Parathyroid adenoma (tissue), 2 donors: ENCODE data around the gene ARHGAP15.

Source experiments
- H2AFZ ChIP-seq: fragments of 300-600 bp; sonication (generic); one replicate; pipeline ENCODE4 v1.7.0; 2017; ENCODE audit warnings: antibody characterized with exemption, mild to moderate bottlenecking
- H3K27ac ChIP-seq: fragments of 300-600 bp; sonication (generic); one replicate; pipeline ENCODE4 v1.7.0; 2017
- H3K27me3 ChIP-seq: fragments of 300-600 bp; sonication (generic); one replicate; pipeline ENCODE4 v1.7.0; 2017; ENCODE audit warnings: low read length; ENCODE audit not compliant: control insufficient read depth, insufficient read depth
- H3K36me3 ChIP-seq: fragments of 300-600 bp; sonication (generic); one replicate; pipeline ENCODE4 v1.7.0; 2017; ENCODE audit warnings: low read length; ENCODE audit not compliant: control insufficient read depth, insufficient read depth
- H3K4me1 ChIP-seq: fragments of 300-600 bp; sonication (generic); one replicate; pipeline ENCODE4 v1.7.0; 2017; ENCODE audit warnings: control low read depth
- H3K4me2 ChIP-seq: fragments of 300-600 bp; sonication (generic); one replicate; pipeline ENCODE4 v1.7.0; 2017; ENCODE audit warnings: low read length
- H3K4me3 ChIP-seq: fragments of 300-600 bp; sonication (generic); one replicate; pipeline ENCODE4 v1.7.0; 2017; ENCODE audit warnings: low read depth, low read length
- H3K79me2 ChIP-seq: fragments of 300-600 bp; sonication (generic); one replicate; pipeline ENCODE4 v1.7.0; 2017; ENCODE audit warnings: control low read depth
- H3K9ac ChIP-seq: fragments of 300-600 bp; sonication (generic); one replicate; pipeline ENCODE4 v1.7.0; 2017; ENCODE audit warnings: mild to moderate bottlenecking
- H3K9me3 ChIP-seq: fragments of 300-600 bp; sonication (generic); one replicate; pipeline ENCODE4 v1.7.0; 2017; ENCODE audit warnings: low read length; ENCODE audit not compliant: control insufficient read depth
- TF ChIP-seq, protein P1 (sequence below): fragments of 300-600 bp; sonication (generic); IDR thresholded peaks from one replicate; pipeline ENCODE4 v1.7.0; 2017; ENCODE audit warnings: antibody characterized with exemption, mild to moderate bottlenecking
- donor health status: primary hyperparathyroidism.

Gene ARHGAP15

DNA sequence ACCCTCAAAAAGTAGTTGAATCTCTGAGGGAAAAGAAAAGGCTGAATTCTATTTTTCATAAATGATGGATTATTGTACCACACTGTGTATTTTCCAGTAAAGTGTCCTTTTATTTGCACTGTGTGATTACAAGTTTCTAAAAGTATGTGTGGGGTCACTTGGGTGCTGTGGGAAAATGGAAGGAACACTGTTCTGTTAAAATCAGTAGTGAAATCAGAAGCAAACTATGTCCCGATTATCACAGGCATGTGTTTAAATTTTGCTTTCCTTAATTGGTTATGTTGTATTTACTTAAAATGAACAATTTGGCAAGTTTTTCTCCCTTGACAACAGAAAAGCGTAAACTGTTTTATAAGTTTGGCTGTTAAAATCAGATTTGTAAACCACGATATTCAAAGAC lies 353.1 kb downstream of the ARHGAP15 start:
- Histone ChIP-seq H3K79me2 (no peaks in the 10 kb centered on the region), H3K36me3 (no peaks in the 10 kb centered on the region), H3K27me3 (no peaks in the 10 kb centered on the region), H3K4me2 (no peak overlapping the region), H3K9ac (no peak overlapping the region), H3K27ac (peak overlapping the region; percentile 45), H3K4me3 (no peak overlapping the region), H3K9me3 (no peaks in the 10 kb centered on the region), H3K4me1 (no peaks in the 10 kb centered on the region), H2AFZ (no peak overlapping the region)
- TF ChIP-seq, protein P1, sequence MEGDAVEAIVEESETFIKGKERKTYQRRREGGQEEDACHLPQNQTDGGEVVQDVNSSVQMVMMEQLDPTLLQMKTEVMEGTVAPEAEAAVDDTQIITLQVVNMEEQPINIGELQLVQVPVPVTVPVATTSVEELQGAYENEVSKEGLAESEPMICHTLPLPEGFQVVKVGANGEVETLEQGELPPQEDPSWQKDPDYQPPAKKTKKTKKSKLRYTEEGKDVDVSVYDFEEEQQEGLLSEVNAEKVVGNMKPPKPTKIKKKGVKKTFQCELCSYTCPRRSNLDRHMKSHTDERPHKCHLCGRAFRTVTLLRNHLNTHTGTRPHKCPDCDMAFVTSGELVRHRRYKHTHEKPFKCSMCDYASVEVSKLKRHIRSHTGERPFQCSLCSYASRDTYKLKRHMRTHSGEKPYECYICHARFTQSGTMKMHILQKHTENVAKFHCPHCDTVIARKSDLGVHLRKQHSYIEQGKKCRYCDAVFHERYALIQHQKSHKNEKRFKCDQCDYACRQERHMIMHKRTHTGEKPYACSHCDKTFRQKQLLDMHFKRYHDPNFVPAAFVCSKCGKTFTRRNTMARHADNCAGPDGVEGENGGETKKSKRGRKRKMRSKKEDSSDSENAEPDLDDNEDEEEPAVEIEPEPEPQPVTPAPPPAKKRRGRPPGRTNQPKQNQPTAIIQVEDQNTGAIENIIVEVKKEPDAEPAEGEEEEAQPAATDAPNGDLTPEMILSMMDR: no peak

DNA sequence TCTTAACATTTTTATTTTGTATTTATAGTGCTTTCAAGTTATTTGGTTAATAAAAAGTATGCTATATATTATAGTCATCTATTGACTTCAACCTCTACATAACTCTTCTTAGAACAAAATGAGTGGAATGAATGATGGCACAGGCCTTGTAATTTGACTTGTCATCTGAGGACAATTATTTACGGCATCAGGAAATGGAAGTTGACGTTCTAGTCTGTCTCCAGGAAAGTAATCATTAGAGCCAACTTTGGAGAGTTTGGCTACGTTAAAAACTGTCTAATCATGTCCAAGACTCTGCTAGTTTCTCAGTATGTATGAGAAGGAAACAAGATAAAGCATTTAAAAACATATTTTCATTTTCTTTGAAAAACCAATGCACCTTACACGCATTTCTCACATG lies 353.6 kb downstream of the ARHGAP15 start:
- Histone ChIP-seq H3K4me1 (no peaks in the 10 kb centered on the region), H3K36me3 (no peaks in the 10 kb centered on the region), H3K79me2 (no peaks in the 10 kb centered on the region), H3K27me3 (no peaks in the 10 kb centered on the region), H3K4me3 (no peak overlapping the region), H2AFZ (no peak overlapping the region), H3K9me3 (no peaks in the 10 kb centered on the region), H3K4me2 (no peak overlapping the region), H3K27ac (peak overlapping the region; percentile 45), H3K9ac (no peak overlapping the region)
- TF ChIP-seq, protein P1: no peak

DNA sequence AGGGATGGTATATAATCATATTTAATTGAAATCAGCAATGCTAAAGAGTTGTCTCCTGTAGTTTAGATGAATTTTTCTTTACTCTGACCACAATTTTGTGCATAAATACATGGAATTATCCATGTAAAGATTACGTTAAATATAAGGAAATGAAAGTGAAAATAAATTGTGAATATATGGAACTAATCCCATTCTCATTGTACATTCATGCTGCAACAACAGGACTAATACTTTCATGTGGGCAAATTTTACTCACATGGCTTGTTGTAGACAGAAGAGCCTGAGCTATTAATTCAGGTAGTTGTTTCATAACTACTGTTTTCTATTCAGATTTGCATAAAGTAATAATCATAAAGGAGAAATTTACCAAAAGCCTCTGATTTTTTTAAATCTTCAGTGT lies 357.8 kb downstream of the ARHGAP15 start:
- TF ChIP-seq, protein P1: no peak

DNA sequence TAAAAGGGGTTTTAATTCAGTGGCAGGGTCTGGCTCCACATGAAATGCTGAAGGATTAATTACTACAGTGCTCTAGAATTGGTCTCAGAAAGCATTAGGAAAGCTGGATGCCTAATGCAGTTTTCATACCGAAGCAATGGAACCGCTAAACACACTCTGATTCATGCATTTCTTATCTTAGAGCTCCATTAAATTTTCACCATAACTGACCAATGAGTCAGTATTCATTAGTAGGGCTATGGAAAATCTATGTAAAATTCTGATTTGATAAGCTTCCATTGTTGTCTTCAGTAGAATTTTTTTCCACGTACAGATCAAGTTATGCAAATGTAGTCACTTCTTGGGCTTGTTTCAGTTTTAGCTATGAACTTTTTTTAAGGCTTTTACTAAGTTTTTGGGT lies 359.9 kb downstream of the ARHGAP15 start:
- Histone ChIP-seq H3K27me3 (no peaks in the 10 kb centered on the region), H3K9ac (no peak overlapping the region), H3K36me3 (no peaks in the 10 kb centered on the region), H2AFZ (no peak overlapping the region), H3K9me3 (no peaks in the 10 kb centered on the region), H3K79me2 (no peaks in the 10 kb centered on the region), H3K4me2 (no peak overlapping the region), H3K4me1 (no peaks in the 10 kb centered on the region), H3K27ac (no peak overlapping the region), H3K4me3 (no peak overlapping the region)
- TF ChIP-seq, protein P1: no peak

More for the DNA sequence above, 357.8 kb downstream of the ARHGAP15 start:
- no peak overlapping the region for H3K4me3 ChIP-seq
- no peak overlapping the region for H3K4me2 ChIP-seq
- H3K27me3 ChIP-seq: no peaks in the 10 kb centered on the region
- H3K9me3 ChIP-seq: no peaks in the 10 kb centered on the region
- no peak overlapping the region for H2AFZ ChIP-seq
- no peaks in the 10 kb centered on the region for H3K79me2 ChIP-seq
- no peak overlapping the region for H3K9ac ChIP-seq
- no peak overlapping the region for H3K27ac ChIP-seq
- H3K4me1 ChIP-seq: no peaks in the 10 kb centered on the region
- no peaks in the 10 kb centered on the region for H3K36me3 ChIP-seq

DNA sequence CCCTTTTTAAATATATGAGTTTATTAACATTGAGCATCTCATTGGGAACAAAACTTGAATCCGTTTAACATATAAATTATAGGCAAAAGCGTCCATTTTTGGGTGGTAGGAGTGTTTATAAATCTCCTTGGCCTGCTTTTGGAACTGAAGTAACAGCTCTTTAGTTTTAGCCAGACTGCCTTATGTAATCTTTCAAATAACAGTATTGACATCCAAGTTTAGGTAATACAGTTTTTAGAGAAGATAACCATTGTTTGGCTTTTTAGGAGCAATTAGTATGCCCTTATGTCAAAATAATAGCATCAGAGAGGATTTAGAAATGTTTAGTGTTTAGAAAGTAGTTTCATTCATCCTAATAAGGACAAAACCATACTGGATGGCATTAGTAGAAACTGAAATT lies 361.9 kb downstream of the ARHGAP15 start:
- H3K4me3 ChIP-seq: no peak overlapping the region
- no peaks in the 10 kb centered on the region for H3K79me2 ChIP-seq
- H3K9ac ChIP-seq: no peak overlapping the region
- H3K9me3 ChIP-seq: no peaks in the 10 kb centered on the region
- no peak overlapping the region for H2AFZ ChIP-seq
- H3K4me1 ChIP-seq: no peaks in the 10 kb centered on the region
- no peaks in the 10 kb centered on the region for H3K36me3 ChIP-seq
- no peaks in the 10 kb centered on the region for H3K27me3 ChIP-seq
- H3K4me2 ChIP-seq: no peak overlapping the region
- H3K27ac ChIP-seq: no peak overlapping the region
- TF ChIP-seq, protein P1: no peak
